Ureter (tissue), 1 donor: ENCODE results near the gene SLC8B1. TPM values are rescaled to one million over a fixed set of nuclear protein-coding genes. Genes with fewer than 3 reads are reported as not detected.

ENCODE experiments used
- DNase-seq: peaks from one replicate; pipeline ENCODE4 v3.0.0-alpha.2; 2020; ENCODE audit warnings: low spot score
- total RNA-seq: library from RNA; stranded (reverse); gene quantifications from one replicate; pipeline ENCODE4 v1.2.4, GENCODE V29; 2023
- donor health status: DM: yes; HTN: yes; CAD: no.

SLC8B1 gene
- total RNA-seq, 1 donor from 2014 or later: 49.5 TPM

GRCh38 chr12:113295886-113296556 is 38.9 kb downstream of the SLC8B1 start:
- no peak for DNase-seq

GRCh38 chr12:113293100-113293499 is 41.8 kb downstream of the SLC8B1 start:
- DNase-seq: no peak

GRCh38 chr12:113292547-113292946 is 42.4 kb downstream of the SLC8B1 start:
- no peak for DNase-seq

- no peak for DNase-seq
Observed at GRCh38 chr12:113292091-113292490, 42.8 kb downstream of the SLC8B1 start.

- DNase-seq: no peak
Observed at GRCh38 chr12:113291586-113291985, 43.3 kb downstream of the SLC8B1 start.

- no peak for DNase-seq
Observed at GRCh38 chr12:113290506-113290905, 44.4 kb downstream of the SLC8B1 start.

- DNase-seq: no peak
Observed at GRCh38 chr12:113289361-113289760, 45.5 kb downstream of the SLC8B1 start.

- DNase-seq: no peak
Observed at GRCh38 chr12:113287899-113288282, 47.0 kb downstream of the SLC8B1 start.

- no peak for DNase-seq
Observed at GRCh38 chr12:113287146-113287898, 47.6 kb downstream of the SLC8B1 start.

- DNase-seq: no peak
Observed at GRCh38 chr12:113286712-113287111, 48.2 kb downstream of the SLC8B1 start.

GRCh38 chr12:113285679-113286610 is 49.0 kb downstream of the SLC8B1 start:
- no peak for DNase-seq

- no peak for DNase-seq
Observed at GRCh38 chr12:113284751-113285150, 50.2 kb downstream of the SLC8B1 start.

- no peak for DNase-seq
Observed at GRCh38 chr12:113278633-113279032, 56.3 kb downstream of the SLC8B1 start.

- DNase-seq: no peak
Observed at GRCh38 chr12:113278141-113278540, 56.8 kb downstream of the SLC8B1 start.

- DNase-seq: no peak
Observed at GRCh38 chr12:113277511-113277910, 57.4 kb downstream of the SLC8B1 start.

- no peak for DNase-seq
Observed at GRCh38 chr12:113276946-113277500, 57.9 kb downstream of the SLC8B1 start.

- no peak for DNase-seq
Observed at GRCh38 chr12:113276306-113276705, 58.6 kb downstream of the SLC8B1 start.

- no peak for DNase-seq
Observed at GRCh38 chr12:113274848-113275247, 60.1 kb downstream of the SLC8B1 start.

GRCh38 chr12:113273053-113273725 is 61.7 kb downstream of the SLC8B1 start:
- DNase-seq: no peak

- DNase-seq: peak; percentile 80
Observed at GRCh38 chr12:113271853-113272561, 62.9 kb downstream of the SLC8B1 start.

- no peak for DNase-seq
Observed at GRCh38 chr12:113271466-113271852, 63.5 kb downstream of the SLC8B1 start.
